ENCODE results near the gene MASP2.

Gene MASP2

DNA sequence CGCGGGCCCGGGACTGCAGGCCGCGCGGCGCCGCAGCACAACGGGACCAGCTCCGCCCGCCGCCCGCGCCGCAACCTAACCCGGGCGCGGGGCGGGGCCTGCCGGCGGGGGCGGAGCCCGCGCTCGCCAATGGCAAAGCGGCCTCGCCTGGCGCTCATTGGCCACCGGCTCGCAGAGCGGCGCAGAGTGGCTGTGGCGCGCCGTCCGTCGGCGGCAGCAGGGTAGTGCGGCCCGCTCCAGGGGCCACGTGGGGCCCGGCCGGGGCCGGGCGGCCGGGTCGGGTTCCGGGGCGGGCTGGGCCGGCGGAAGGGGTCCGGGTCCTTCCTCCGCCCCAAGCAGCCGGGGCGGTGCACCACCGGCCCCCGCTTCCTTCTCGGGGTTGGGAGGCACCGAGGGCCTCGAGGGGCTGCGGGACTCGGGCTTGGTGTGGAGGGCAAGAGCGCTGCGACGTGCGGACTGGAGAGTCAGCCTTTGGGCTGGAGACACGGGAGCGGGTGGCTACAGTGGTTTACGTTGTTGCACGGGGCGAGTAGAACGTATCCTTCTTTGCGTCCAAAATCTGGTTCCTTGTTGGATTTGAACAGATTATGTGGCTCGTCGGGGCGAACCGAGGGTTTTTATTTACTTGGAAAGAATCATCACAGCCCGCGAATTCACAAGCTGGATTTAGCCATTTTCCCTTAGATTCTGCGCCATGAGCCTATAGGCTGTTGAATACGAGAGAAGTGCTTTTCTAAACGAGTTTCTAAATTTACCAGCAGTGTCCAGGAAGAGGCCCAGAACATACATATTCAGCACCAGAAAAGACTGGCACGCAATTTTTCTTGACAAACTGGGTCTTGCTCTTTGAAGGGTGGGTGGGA is 13.2 kb upstream of the MASP2 start, which contains the start of gene SRM:
Gene SRM (minus strand): TSS at position 51 of the 863 bp plus-strand sequence. CDS start 75 bp downstream, outside the sequence.
- peak within 1 kb of the TSS; percentile 99 for H3K4me3 ChIP-seq (ENCODE audit: low read depth, low read length)
- TF ChIP-seq, protein P1, sequence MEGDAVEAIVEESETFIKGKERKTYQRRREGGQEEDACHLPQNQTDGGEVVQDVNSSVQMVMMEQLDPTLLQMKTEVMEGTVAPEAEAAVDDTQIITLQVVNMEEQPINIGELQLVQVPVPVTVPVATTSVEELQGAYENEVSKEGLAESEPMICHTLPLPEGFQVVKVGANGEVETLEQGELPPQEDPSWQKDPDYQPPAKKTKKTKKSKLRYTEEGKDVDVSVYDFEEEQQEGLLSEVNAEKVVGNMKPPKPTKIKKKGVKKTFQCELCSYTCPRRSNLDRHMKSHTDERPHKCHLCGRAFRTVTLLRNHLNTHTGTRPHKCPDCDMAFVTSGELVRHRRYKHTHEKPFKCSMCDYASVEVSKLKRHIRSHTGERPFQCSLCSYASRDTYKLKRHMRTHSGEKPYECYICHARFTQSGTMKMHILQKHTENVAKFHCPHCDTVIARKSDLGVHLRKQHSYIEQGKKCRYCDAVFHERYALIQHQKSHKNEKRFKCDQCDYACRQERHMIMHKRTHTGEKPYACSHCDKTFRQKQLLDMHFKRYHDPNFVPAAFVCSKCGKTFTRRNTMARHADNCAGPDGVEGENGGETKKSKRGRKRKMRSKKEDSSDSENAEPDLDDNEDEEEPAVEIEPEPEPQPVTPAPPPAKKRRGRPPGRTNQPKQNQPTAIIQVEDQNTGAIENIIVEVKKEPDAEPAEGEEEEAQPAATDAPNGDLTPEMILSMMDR (IDR thresholded peaks at IDR 0.05; ENCODE audit: borderline replicate concordance, insufficient read depth, low read depth, low read length), result peak; percentile 45; the same call in 1 of the 2 replicates

DNA sequence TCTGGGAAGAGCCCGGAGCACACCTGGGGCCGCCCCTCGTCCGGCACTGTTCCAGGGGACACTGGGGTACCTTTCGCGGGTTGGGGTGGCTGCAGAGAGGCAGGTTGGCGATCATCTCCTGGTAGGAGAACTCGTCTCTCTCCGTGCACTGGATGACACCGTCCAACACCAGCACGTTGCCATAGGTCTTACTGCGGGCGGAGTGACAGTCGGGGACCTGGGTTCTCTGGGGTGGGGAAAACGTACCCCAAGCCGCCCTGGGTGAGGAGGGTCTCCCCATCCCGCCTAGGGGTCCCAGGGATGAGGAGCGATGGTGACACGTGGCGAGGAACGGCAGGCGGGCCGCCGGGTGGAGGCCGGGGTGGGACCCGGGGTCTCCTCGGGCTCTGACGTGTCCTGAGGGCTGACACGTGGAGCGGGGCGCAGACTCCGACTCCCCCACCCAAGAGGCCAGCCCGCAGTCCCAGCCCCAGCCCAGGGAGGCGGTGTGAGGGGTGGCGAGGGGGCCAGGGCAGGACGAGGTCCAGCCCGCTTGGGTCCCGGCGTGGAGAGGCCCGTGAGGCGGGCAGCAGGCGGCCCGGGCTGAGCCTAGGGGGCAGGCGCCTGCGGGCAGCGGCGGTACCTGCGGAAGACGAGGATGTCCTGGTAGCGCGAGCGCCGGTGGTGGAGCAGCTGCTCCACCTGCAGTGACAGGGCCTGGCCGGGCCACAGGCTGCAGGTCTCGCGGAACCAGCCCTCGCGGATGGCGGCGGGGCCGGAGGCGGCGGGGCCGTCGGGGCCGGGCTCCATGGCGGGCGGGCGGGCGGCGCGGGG is 12.3 kb upstream of the MASP2 start:
- TF ChIP-seq, protein P1 (IDR thresholded peaks at IDR 0.05; ENCODE audit: borderline replicate concordance, insufficient read depth, low read depth, low read length), result no peak
- H3K4me3 ChIP-seq (ENCODE audit: low read depth, low read length), result peak overlapping the region; percentile 99

DNA sequence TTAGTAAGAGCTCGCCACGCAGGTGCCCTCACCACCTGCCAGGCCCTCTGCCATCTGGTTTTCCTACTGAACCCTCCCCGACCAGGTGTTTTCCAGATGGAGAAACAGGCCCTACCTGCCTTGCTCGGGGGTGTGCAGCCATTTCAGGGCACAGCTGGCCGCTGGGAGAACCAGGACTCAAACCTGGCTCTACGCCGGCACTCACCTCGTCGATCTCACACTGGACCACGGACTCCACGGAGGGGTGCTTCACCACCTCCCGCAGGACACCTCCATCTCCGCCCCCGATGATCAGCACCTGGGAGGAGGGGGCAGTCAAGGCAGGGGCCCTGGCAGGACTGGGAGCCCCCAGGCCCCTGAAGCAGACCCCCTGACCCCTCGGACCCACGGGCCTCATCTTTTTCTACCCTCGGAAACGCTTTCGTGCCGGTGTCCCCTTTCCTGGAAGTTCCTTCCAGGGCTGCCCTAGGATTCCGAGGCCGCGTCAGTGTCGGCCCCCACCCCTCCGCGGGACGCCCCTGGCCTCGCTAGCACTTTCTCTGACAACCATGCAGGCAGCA is 11.6 kb upstream of the MASP2 start:
- TF ChIP-seq, protein P1 (IDR thresholded peaks at IDR 0.05; ENCODE audit: borderline replicate concordance, insufficient read depth, low read depth, low read length), result no peak
- peak overlapping the region; percentile 99 for H3K4me3 ChIP-seq (ENCODE audit: low read depth, low read length)

DNA sequence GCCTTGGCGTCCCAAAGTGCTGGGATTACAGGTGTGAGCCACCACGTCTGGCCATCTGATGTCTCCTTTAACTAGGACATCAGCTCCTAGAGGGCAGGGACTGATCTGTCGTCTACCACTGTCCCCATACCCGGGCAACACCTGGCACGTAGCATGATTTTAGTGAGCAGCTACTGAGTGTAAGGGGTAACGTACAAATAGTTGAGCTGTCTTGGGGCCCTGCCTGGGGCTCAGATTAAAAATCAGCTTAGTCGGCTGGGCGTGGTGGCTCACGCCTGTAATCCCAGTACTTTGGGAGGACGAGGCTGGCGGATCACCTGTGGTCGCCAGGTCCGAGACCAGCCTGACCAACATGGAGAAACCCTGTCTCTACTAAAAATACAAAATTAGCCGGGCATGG is 11.0 kb upstream of the MASP2 start:
- TF ChIP-seq, protein P1 (IDR thresholded peaks at IDR 0.05; ENCODE audit: borderline replicate concordance, insufficient read depth, low read depth, low read length), result no peak
- H3K4me3 ChIP-seq (ENCODE audit: low read depth, low read length), result no peak overlapping the region

DNA sequence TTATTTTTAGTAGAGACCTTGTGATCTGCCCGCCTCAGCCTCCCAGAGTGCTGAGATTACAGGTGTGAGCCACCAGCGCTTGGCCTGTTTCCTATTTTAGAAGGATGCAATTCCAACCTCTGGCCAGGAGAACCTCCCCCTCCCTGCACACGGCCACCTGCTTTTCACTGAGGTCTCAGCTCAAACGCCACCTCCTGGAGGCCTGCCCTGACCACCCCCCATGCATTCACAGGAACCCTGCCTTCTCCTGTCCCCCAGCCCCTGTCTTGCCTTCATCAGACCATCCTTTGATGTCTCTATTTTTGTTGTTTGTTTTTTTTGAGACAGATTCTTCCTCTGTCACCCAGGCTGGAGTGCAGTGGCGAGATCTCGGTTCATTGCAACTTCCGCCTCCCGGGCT is 10.4 kb upstream of the MASP2 start:
- H3K4me3 ChIP-seq (ENCODE audit: low read depth, low read length), result no peak overlapping the region

DNA sequence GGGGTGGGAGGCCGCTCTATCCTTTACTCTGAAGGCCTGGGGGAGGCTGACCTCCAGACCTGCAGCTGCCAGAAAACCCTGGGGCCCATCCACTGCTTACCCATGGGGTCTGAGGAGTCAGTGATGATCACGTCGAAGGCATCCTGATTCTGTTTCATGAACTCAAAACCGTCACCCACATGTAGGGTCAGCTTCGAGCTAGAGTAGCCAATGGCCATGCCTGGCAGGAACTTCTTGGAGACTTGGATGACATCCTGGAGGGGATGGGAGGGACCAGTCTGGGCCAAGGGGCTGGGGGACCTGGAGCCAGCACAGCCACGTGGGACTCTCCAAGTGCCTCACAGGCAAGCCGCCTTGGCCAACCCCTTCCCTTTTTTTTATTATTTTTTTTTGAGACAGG is 9.5 kb upstream of the MASP2 start:
- TF ChIP-seq, protein P1 (IDR thresholded peaks at IDR 0.05; ENCODE audit: borderline replicate concordance, insufficient read depth, low read depth, low read length), result no peak
- H3K4me3 ChIP-seq (ENCODE audit: low read depth, low read length), result no peak overlapping the region

More for the DNA sequence above, 10.4 kb upstream of the MASP2 start:
- TF ChIP-seq, protein P1 (IDR thresholded peaks at IDR 0.05; ENCODE audit: borderline replicate concordance, insufficient read depth, low read depth, low read length), result no peak

Data from GM12875 (cell line).